ENCODE data around the gene LRRC39.

Gene LRRC39

GRCh38 chr1:100184536-100184935 lies 6.5 kb upstream of the LRRC39 start:
- Mint-ChIP-seq H3K36me3 (ENCODE audit: low read depth) (no peaks in the 10 kb centered on the region), H3K4me3 (no peak overlapping the region), H3K27me3 (ENCODE audit: low read depth) (no peaks in the 10 kb centered on the region), H3K4me1 (ENCODE audit: low read depth) (peaks cover 1% of the 10 kb centered on the region), H3K27ac (no peak overlapping the region), H3K9me3 (no peaks in the 10 kb centered on the region)
- DNase-seq (ENCODE audit: low spot score): no peak

GRCh38 chr1:100183370-100183769 lies 5.3 kb upstream of the LRRC39 start:
- no peak for DNase-seq (ENCODE audit: low spot score)
- Mint-ChIP-seq H3K27ac (no peak overlapping the region), H3K36me3 (ENCODE audit: low read depth) (no peaks in the 10 kb centered on the region), H3K9me3 (no peaks in the 10 kb centered on the region), H3K4me1 (ENCODE audit: low read depth) (peaks cover 1% of the 10 kb centered on the region), H3K27me3 (ENCODE audit: low read depth) (peaks cover 2% of the 10 kb centered on the region), H3K4me3 (no peak overlapping the region)

DNA sequence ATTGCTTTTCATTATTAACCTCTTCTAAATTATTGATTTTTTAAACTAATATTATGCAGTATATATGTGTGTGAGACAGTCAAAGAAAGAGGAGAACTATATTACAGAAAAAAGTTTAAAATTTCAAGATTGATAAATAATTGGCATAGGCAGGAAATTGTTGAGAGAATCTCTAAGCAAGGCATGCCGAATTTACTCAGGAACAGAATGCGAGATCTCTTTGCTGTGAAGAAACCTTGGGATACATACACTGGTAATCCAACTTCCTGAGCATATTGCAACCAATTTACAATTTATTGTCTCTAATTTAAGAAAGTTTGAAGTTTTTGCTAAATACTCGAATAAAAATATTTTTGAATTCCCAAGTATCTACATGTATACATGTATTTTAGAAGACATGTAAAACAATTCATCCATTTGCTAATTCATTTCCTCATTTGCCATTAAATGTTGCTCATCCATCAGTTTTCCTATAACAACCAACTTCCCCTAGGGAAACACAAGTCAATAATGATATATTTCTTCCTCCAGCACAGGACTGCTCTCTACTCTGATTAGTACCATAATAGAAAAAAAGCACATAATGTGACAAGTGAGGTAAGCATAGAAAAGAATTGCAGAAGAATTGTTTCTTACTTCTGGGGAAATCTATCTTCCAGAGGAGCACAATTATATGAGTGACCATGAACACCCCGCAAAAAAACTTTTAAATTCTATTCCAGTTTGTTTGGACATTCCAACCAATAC lies 588 bp downstream of the LRRC39 start:
- Mint-ChIP-seq H3K4me3 (no peak overlapping the region), H3K27me3 (ENCODE audit: low read depth) (peaks cover 5% of the 10 kb centered on the region), H3K27ac (no peak overlapping the region)

DNA sequence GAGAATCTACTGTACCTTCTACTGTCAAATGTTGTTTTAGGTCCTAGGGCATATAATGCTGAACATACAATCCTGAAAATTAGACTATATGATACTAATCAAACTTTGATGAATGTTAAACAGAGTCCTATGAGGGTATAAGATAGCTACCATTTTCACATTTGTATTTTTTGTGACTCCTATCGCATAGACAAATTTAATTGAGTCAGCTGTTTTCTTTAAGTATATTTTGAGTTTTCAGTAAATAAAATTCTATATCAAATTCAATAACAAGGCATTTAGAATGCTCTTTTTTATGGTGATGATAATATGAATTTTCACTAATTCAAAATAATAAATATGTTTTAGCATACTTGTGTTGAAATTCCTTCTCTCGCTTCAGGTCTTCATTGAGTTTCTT lies 10.0 kb downstream of the LRRC39 start:
- H3K27ac Mint-ChIP-seq: no peak overlapping the region
- H3K36me3 Mint-ChIP-seq (ENCODE audit: low read depth): no peaks in the 10 kb centered on the region
- H3K27me3 Mint-ChIP-seq (ENCODE audit: low read depth): peaks cover 11% of the 10 kb centered on the region

More for the DNA sequence above, 588 bp downstream of the LRRC39 start:
- Mint-ChIP-seq H3K4me1 (ENCODE audit: low read depth) (peaks cover 1% of the 10 kb centered on the region), H3K36me3 (ENCODE audit: low read depth) (no peaks in the 10 kb centered on the region), H3K9me3 (no peaks in the 10 kb centered on the region)
- no peak for DNase-seq (ENCODE audit: low spot score)

GRCh38 chr1:100164702-100165101 lies 13.4 kb downstream of the LRRC39 start:
- no peak for DNase-seq (ENCODE audit: low spot score)
- Mint-ChIP-seq H3K9me3 (no peaks in the 10 kb centered on the region), H3K4me1 (ENCODE audit: low read depth) (no peaks in the 10 kb centered on the region), H3K4me3 (no peak overlapping the region), H3K27me3 (ENCODE audit: low read depth) (no peaks in the 10 kb centered on the region), H3K27ac (no peak overlapping the region), H3K36me3 (ENCODE audit: low read depth) (no peaks in the 10 kb centered on the region)

More for the DNA sequence above, 10.0 kb downstream of the LRRC39 start:
- Mint-ChIP-seq H3K4me1 (ENCODE audit: low read depth) (no peaks in the 10 kb centered on the region), H3K9me3 (no peaks in the 10 kb centered on the region), H3K4me3 (no peak overlapping the region)
- DNase-seq (ENCODE audit: low spot score): no peak

GRCh38 chr1:100164216-100164615 lies 13.8 kb downstream of the LRRC39 start:
- no peak overlapping the region for H3K27ac Mint-ChIP-seq

GRCh38 chr1:100162881-100163280 lies 15.2 kb downstream of the LRRC39 start:
- H3K9me3 Mint-ChIP-seq: no peaks in the 10 kb centered on the region
- H3K36me3 Mint-ChIP-seq (ENCODE audit: low read depth): no peaks in the 10 kb centered on the region
- no peaks in the 10 kb centered on the region for H3K4me1 Mint-ChIP-seq (ENCODE audit: low read depth)
- no peak overlapping the region for H3K27ac Mint-ChIP-seq
- no peak for DNase-seq (ENCODE audit: low spot score)
- no peaks in the 10 kb centered on the region for H3K27me3 Mint-ChIP-seq (ENCODE audit: low read depth)
- H3K4me3 Mint-ChIP-seq: no peak overlapping the region

More at GRCh38 chr1:100164216-100164615, 13.8 kb downstream of the LRRC39 start:
- H3K4me1 Mint-ChIP-seq (ENCODE audit: low read depth): no peaks in the 10 kb centered on the region
- H3K36me3 Mint-ChIP-seq (ENCODE audit: low read depth): no peaks in the 10 kb centered on the region
- no peaks in the 10 kb centered on the region for H3K27me3 Mint-ChIP-seq (ENCODE audit: low read depth)
- H3K4me3 Mint-ChIP-seq: no peak overlapping the region
- H3K9me3 Mint-ChIP-seq: no peaks in the 10 kb centered on the region
- no peak for DNase-seq (ENCODE audit: low spot score)

DNA sequence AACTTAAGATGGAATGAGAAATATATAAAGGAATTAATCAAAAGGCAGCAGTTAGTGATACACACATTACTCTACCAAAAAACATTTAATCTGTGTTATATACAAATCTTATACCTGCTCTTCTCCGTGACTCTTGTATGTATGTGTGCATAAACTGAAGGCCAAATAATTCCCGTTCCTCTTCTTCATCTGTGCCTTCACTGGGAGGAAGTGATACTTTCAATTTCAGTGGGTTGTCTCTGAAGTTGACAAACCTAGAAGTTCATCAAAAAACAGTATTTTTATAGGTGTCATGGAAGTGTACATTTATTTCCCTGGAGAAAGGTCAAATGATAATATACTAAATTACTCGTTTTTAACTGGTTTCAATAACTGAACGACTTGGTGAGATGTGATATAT lies 25.8 kb downstream of the LRRC39 start:
- no peak for DNase-seq (ENCODE audit: low spot score)
- H3K27ac Mint-ChIP-seq: no peak overlapping the region
- H3K9me3 Mint-ChIP-seq: no peaks in the 10 kb centered on the region
- H3K4me3 Mint-ChIP-seq: no peak overlapping the region
- peaks cover 5% of the 10 kb centered on the region for H3K4me1 Mint-ChIP-seq (ENCODE audit: low read depth)
- peaks cover 10% of the 10 kb centered on the region for H3K36me3 Mint-ChIP-seq (ENCODE audit: low read depth)
- H3K27me3 Mint-ChIP-seq (ENCODE audit: low read depth): no peaks in the 10 kb centered on the region

DNA sequence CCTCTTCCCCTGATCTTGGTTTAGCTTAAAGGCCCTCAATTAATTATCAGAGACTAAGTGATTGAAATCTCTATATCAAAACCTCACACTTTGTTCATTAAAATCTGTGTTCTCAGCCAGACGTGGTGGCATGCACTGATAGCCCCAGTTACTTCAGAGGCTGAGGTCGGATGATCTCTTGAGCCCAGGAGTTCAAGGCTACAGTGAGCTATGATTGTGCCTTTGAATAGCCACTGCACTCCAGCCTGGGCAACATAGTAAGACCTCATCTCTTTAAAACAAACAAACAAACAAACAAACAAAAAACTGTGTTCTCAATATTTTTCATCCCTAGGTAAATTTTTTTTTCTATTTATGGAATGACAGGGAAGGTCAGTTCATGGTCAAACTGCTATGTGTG lies 26.4 kb downstream of the LRRC39 start:
- H3K36me3 Mint-ChIP-seq (ENCODE audit: low read depth): peaks cover 11% of the 10 kb centered on the region
- DNase-seq (ENCODE audit: low spot score): no peak
- H3K4me1 Mint-ChIP-seq (ENCODE audit: low read depth): peaks cover 5% of the 10 kb centered on the region
- no peak overlapping the region for H3K4me3 Mint-ChIP-seq
- H3K27me3 Mint-ChIP-seq (ENCODE audit: low read depth): no peaks in the 10 kb centered on the region
- no peak overlapping the region for H3K27ac Mint-ChIP-seq
- no peaks in the 10 kb centered on the region for H3K9me3 Mint-ChIP-seq

GRCh38 chr1:100147875-100148274 lies 30.2 kb downstream of the LRRC39 start:
- Mint-ChIP-seq H3K9me3 (no peaks in the 10 kb centered on the region), H3K27ac (no peak overlapping the region), H3K36me3 (ENCODE audit: low read depth) (peaks cover 32% of the 10 kb centered on the region), H3K27me3 (ENCODE audit: low read depth) (no peaks in the 10 kb centered on the region), H3K4me3 (no peak overlapping the region), H3K4me1 (ENCODE audit: low read depth) (peaks cover 5% of the 10 kb centered on the region)
- DNase-seq (ENCODE audit: low spot score): no peak

- peaks cover under 1% of the 10 kb centered on the region for H3K4me1 Mint-ChIP-seq (ENCODE audit: low read depth)
- no peaks in the 10 kb centered on the region for H3K9me3 Mint-ChIP-seq
- H3K27me3 Mint-ChIP-seq (ENCODE audit: low read depth): no peaks in the 10 kb centered on the region
- no peak overlapping the region for H3K4me3 Mint-ChIP-seq
- H3K36me3 Mint-ChIP-seq (ENCODE audit: low read depth): peaks cover 37% of the 10 kb centered on the region
- DNase-seq (ENCODE audit: low spot score): no peak
- no peak overlapping the region for H3K27ac Mint-ChIP-seq
These were observed 31.1 kb downstream of the LRRC39 start for GRCh38 chr1:100146958-100147357.

- H3K27ac Mint-ChIP-seq: no peak overlapping the region
- no peaks in the 10 kb centered on the region for H3K4me1 Mint-ChIP-seq (ENCODE audit: low read depth)
- H3K4me3 Mint-ChIP-seq: no peak overlapping the region
- H3K27me3 Mint-ChIP-seq (ENCODE audit: low read depth): no peaks in the 10 kb centered on the region
- no peak for DNase-seq (ENCODE audit: low spot score)
- H3K9me3 Mint-ChIP-seq: no peaks in the 10 kb centered on the region
- peaks cover 46% of the 10 kb centered on the region for H3K36me3 Mint-ChIP-seq (ENCODE audit: low read depth)
These were observed 32.9 kb downstream of the LRRC39 start for GRCh38 chr1:100145116-100145515.

- no peaks in the 10 kb centered on the region for H3K27me3 Mint-ChIP-seq (ENCODE audit: low read depth)
- H3K27ac Mint-ChIP-seq: no peak overlapping the region
- no peaks in the 10 kb centered on the region for H3K9me3 Mint-ChIP-seq
- H3K36me3 Mint-ChIP-seq (ENCODE audit: low read depth): peaks cover 55% of the 10 kb centered on the region
- peaks cover 2% of the 10 kb centered on the region for H3K4me1 Mint-ChIP-seq (ENCODE audit: low read depth)
- no peak overlapping the region for H3K4me3 Mint-ChIP-seq
- DNase-seq (ENCODE audit: low spot score): no peak
These were observed 35.7 kb downstream of the LRRC39 start for GRCh38 chr1:100142343-100142742.

GRCh38 chr1:100141192-100141591 lies 36.9 kb downstream of the LRRC39 start:
- no peaks in the 10 kb centered on the region for H3K9me3 Mint-ChIP-seq

DNA sequence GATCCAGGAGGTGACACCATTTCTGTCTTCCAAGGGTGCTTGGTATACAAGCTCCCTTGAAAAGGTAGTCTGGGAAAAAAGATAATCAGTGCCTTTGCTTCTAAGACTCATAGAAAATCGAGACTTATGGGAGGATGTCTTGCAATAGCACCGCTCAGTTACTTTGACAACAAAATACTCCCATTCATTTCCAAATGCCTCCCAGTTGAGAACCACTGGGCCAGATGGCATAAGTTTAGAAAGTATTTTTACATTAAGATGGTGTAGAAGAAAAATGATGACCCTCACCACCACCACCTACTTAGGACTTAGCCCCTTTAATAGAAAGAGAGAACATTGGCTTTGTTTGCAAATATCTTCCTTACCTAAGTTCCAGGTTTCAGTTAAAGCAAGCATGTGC lies 40.5 kb downstream of the LRRC39 start:
- Mint-ChIP-seq H3K9me3 (no peaks in the 10 kb centered on the region), H3K36me3 (ENCODE audit: low read depth) (peaks cover 37% of the 10 kb centered on the region), H3K27ac (no peak overlapping the region), H3K4me3 (no peak overlapping the region), H3K27me3 (ENCODE audit: low read depth) (no peaks in the 10 kb centered on the region), H3K4me1 (ENCODE audit: low read depth) (peaks cover 13% of the 10 kb centered on the region)
- DNase-seq (ENCODE audit: low spot score): no peak

More at GRCh38 chr1:100141192-100141591, 36.9 kb downstream of the LRRC39 start:
- H3K36me3 Mint-ChIP-seq (ENCODE audit: low read depth): peaks cover 55% of the 10 kb centered on the region
- no peak for DNase-seq (ENCODE audit: low spot score)
- H3K27me3 Mint-ChIP-seq (ENCODE audit: low read depth): no peaks in the 10 kb centered on the region
- H3K4me3 Mint-ChIP-seq: no peak overlapping the region
- no peak overlapping the region for H3K27ac Mint-ChIP-seq
- peaks cover 4% of the 10 kb centered on the region for H3K4me1 Mint-ChIP-seq (ENCODE audit: low read depth)

Measured in T-helper 2 cell treated with Interferon-gamma antibody and Interleukin-4, amounts not matched to agents 5 μg/mL and 100 μg/mL, for 36 hours (primary cell).